GM18511 (cell line): ENCODE data around the gene CFAP99.
"Not testable (repeated sequence)": the region's sequence is repeated elsewhere in the genome, so short reads cannot be mapped to it uniquely, and the experiment has no call there.

Source experiments
- ATAC-seq: cut with Tn5 transposase; IDR thresholded peaks from one replicate; pipeline ENCODE4 v1.9.1; 2021; ENCODE audit warnings: mild to moderate bottlenecking, moderate library complexity; ENCODE audit not compliant: unreplicated experiment

Gene CFAP99

GRCh38 chr4:2427383-2428334, 8.9 kb downstream of the CFAP99 start:
- no peak for ATAC-seq

DNA sequence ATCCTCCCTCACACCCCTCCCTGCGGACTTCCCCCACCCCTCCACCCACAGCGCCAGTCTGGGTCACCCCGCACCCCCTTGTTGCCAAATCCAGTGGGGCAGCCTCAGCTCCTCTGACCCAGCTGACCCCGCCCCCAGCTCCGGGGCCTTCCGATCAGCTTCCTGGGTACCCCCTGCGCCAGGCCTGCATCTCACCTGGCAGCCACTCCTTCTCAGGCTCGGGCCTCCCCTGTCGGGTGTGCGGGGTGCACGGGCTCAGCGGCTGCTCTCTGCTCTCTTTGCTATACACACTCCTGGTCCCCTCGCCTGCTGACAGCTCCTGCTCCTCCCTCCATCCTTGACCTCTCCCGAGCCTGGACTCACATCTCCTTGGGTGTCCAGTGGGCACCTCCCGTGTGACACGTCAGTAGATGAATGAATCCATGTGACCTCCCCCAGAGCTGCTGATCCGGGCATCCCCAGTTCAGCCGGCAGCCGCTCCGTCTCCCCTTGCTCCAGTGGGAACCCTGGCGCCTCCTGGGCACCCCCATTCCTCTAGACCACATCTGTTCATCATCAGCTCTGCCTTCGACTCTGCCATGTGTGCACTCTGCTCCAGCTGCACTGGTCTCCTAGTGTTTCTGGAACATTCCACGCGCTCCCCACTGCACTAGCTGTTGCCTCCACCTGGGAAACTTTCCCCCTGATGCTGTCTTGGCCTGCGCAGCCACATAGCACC, 9.9 kb downstream of the CFAP99 start:
- ATAC-seq, result no peak

DNA sequence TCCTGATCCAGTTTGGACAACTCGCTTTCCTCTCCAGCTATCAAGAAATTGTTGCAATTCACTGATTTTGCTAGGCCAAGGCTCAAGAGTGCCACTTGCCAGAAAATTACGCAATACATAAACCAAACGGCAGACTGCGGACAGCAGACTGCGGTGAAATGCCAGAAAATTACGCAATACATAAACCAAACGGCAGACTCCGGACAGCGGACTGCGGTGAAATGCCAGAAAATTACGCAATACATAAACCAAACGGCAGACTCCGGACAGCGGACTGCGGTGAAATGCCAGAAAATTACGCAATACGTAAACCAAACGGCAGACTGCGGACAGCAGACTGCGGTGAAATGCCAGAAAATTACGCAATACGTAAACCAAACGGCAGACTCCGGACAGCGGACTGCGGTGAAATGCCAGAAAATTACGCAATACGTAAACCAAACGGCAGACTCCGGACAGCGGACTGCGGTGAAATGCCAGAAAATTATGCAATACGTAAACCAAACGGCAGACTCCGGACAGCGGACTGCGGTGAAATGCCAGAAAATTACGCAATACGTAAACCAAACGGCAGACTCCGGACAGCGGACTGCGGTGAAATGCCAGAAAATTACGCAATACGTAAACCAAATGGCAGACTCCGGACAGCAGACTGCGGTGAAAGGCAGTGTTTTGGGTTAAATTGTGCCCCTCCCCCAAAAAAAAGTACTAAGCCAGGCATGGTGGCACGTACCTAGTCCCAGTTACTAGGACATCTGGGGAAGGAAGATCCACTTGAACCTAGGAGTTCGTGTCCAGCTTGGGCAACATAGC, 11.4 kb downstream of the CFAP99 start:
- not testable (repeated sequence) for ATAC-seq

- no peak for ATAC-seq
Observed at GRCh38 chr4:2432004-2432403, 13.2 kb downstream of the CFAP99 start.

DNA sequence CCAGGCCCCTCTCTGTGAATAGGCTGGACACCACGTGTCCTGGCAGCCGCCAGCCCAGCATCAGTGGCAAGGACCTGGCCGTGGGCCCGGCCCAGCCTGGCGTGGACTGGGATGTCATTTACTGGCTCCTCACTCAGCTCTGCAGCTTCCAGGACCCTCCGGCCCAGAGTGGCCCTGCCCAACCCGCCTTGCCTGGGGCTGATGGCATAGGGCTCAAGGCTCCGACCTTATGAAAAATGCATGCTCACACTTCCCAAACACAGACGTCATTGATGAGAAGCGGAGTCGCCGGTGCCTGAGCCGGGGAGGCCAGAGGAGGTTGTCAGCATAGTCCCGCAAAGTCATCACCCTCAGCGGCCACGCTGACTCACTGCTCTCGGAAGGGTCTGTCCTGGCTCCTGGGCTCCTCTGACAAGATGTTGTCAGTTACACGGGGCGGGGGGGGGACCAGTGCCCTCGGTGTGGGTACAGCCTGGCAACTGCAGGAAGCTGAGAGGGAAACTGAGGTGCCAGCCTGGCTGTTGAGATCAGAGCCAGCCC, 14.3 kb downstream of the CFAP99 start:
- no peak for ATAC-seq

DNA sequence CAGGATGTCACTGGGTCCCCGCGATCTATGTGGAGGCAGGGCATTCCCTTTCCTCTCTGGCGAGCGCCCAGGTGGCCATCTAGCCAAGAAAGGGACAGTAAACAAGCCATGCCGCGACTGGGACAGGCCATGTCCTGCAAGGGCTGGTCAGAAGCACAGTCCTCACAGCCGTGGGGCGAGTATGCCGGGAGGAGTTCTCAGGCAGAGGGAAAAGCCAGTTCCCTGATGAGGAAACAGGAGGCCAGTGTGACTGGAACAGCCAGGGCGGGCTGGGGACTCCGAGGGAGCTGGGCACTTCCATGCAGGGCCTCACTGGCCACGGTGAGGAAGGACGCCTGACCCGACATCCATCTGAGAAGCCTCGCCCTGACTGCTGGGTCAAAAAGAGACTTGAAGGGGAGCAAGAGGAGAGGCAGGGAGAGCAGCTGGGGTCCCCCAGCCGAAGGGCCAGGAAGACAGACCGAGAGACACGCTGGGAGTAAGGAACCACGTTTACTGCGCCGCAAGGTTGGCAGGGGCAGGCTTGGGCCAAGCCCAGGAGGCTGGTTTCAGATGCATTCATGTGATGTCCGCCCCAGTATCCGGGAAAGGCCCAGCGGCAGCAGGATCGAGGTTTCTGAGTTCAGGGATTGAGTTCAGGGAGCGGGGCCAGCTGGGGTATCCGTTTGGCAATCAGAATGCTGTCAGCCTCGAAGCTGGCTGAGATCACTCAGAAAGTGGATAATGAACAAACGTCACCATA, 15.0 kb downstream of the CFAP99 start:
- ATAC-seq, result no peak

DNA sequence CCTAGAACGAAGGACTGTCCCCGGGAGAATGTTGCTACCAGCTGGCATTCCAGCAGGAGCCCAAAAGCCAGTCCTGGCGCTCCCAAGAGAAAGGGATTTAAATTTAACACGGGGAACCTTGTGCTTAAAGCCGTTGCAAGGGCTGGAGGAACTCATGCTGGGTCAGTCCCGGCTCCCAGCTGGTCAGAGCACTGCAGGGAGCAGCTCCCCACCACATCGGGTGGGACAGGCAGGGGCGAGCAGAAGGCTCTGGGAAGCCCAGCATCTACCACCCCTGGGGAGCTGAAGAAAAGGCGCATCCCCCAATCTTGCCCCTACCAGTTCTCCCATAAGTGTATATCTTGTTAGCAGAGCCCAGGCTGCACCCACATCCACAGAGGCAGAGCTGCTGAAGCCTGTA, 15.7 kb downstream of the CFAP99 start:
- ATAC-seq, result no peak

DNA sequence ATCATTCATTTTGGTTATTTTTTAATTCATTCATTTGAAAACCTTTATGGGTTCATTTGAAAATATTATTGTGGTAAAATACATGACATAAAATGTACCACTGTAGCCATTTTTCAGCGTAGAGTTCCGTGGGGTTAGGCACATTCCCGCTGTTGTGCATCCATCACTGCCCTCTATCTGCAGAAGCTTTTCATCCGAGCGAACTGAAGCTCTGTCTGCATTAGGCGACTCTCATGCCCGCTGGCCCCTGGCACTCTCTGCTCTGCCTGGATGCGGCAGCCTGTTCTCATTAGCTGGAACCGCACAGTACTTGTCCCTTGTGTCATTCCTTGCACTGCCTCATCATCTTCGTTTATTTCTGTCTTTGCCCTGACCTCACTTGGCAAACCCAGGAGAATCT, 17.5 kb downstream of the CFAP99 start:
- no peak for ATAC-seq

DNA sequence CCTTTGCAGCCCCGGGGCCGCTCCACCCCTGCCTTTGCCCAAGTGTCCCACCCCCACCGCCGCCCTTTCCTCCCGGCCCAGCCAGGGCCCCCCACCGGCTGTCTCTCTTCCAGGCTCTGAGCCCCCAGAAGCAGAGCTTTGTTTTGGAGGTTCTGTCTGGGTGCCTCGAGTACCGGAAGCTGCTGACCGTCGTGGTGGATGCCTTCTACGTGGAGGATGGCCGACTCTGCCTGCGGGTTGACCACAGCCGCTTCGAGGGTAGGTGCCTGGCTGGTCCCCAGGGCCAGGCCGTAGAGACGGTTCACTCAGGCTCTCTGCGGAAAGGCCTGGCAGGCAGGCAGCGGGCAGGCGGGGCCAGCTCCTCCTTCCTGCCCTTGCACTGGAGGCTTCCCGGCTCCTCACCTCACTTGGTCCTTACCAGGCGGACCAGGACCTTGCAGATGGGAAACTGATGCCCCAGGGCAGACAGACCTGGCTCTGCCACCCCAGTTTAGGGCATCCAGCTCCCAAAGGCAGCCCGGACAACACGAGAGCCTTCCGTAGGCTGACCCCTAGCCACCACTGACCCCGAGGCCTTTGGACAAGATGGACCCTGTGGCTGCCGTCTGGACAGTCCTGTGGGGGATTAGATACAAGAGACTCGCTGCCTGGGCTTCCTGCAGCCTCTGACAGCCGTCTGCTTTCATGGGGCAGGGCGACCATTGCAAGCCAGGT, 18.2 kb downstream of the CFAP99 start:
- no peak for ATAC-seq

DNA sequence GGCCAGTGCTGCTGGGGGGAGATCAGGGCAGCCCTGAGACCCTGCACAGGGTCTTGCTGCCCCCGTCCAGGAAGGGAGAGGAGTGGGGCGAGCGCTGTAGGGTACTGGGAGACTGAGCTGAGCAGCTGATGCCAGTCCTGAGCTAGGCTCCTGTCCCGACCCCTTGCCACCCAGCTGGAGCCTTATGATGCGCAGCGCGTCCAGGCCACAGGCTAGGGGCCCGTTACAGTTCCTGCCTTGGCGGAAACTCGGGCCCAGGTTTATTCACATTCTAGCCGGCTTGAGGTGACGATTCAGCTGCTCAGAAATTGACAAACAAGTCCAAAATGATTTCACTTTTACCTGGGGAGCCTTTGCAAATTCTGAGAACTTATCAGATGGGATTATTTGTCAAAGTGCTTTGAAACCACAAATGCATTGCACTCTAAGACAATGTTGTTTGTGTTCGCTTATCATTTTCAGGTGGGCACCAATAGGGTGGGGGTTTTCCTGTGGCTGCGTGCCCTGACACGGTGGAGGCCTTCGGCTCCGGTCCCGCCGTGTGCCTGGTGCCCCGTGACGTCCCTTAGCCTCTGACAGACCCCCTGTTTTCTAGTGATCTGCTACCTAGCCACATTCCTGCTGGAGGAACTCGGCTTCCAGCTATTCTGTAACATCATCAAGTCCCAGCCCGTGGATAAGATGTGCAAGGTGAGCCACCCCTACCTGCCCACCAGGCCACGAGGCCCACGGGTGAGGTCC, 18.9 kb downstream of the CFAP99 start:
- ATAC-seq, result no peak

DNA sequence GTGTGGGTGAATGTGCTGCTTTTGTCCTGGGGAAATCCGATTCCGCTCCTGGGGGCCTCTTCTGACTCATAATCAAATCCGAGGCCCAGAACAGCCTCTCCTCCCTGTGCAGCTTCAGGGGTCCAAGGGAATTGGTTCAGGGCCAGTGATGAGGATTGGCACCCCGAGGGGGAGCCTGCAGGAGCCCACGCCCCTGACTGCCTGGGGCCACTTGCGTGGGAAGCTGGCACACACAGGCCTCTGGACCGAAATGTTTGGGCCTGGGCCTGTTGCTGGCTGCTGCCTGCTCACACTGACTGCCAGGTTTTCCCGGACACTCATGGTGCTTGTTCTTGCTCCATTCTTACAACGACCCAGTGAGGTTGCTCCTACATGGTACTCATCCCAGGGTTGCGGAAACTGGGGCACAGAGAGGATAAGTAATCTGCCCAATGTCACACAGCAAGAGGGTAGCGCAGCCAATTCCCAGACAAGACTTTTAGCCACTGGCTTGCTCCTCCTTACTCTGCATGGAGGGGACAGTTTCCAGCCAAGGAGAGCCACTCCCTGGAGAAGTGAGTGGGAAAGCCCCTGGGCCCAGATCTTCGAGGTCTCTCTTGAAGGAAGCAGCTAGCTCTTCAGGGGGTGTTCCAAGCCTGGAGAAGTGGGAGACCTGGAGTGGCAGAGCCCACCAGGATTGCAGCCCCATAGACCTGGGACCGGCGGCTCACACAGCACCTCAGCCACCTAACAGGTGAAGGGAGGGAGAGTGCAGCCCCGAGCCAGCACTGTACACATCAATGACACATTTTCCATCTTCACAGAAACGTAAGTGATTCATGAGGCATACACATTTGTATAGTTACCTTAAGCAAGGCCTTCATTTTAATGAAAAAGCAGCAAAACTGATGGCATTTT, 20.3 kb downstream of the CFAP99 start:
- ATAC-seq, result no peak

DNA sequence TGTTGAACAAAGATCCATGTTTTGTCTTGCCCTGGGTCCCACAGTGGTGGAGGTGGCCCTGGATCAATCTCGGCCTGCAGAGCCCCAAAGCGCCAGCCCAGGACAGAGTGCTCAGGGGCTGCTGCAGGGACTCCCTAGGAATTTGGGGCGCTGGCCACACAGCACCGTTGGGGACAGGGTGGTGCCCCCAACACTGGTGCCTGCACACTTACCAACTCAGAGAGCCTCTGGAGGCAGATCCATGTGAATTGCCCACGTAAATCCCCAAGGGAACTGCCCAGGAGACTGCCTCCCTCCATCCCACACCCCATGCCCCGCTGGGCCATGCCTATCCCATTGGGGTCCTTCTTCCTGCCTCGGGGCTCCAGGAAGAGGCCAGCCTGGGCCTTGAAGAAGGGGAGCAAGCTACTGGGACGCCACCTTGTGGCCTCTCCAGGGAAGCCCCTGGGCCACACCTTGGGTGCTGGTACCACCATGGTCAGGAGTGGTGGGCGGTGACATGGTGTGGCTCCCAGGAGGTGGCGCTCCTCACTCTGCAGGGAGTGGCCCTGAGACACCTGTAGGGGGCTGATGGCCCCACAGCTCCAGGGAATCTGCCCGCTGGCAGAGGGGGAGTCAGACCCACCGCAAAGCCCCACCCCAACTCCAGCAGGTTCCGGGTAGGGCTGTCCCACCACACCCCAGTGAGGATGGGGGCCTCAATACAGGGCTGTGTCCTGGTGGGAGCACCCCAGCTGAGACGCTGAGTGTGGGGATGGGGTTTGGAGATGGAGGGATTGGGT, 22.8 kb downstream of the CFAP99 start:
- peak; percentile 87 for ATAC-seq

DNA sequence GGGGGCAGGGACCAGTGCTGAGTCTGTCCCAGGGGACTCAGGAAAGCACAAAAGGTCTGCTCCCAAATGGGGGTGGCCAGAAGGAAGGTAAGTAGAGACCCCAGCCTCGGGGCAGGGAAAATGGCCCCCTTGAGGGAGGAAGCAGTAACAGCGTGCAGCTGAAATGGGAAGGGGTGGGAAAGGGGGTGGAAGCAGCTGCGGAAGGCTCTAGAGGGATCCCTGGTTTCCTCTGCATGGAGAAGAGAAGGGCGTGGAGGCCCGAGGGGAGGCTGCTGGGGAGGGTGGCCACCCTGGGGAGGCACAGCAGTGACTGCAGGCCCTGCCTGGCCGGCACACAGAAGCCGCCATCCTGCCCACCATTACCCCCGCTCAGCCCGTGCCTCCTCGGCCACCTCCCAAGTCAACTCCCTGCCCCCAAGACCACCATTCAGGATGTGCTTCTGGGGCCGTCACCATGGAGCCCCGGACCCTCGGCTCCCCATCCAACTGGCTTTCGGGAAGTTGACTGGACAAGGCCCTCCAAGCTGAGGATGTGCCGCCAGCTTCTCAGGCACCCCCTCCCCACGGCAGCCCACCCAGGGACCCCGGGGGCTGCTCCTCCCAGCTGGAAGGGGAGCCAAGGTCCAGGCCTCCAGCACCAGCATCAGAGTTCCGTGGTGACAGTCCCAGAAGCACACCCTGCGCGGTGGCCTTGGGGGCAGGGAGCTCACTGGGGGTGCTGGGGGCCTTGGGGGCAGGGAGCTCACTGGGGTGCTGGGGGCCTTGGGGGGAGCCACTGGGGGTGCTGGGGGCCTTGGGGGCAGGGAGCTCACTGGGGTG, 23.6 kb downstream of the CFAP99 start:
- ATAC-seq, result no peak

GRCh38 chr4:2443061-2443730, 24.4 kb downstream of the CFAP99 start:
- no peak for ATAC-seq

- ATAC-seq, result no peak
Observed at GRCh38 chr4:2443956-2444740, 25.4 kb downstream of the CFAP99 start.
